ENCODE measurements around the gene EXOC6.

- no peak for TF ChIP-seq CTCF (IDR thresholded peaks at IDR 0.05)
- TF ChIP-seq POLR2A (IDR thresholded peaks at IDR 0.05), result no peak
- no peak for TF ChIP-seq EP300 (IDR thresholded peaks at IDR 0.05)
Measured at GRCh38 chr10:93106631-93107072, 258.3 kb downstream of the EXOC6 start.
